Small intestine (tissue), 4 donors: ENCODE data around the gene ELF1. TPM values are rescaled to one million over a fixed set of nuclear protein-coding genes. Genes with fewer than 3 reads are reported as not detected.

Source experiments
- polyA plus RNA-seq, 4 donors: library from polyadenylated mRNA; stranded (reverse) in 3 of 4; unstranded in 1 of 4; fragments of 200-250 nt in 3 of 4; fragments of 120-200 nt in 1 of 4; gene quantifications; one replicate each; pipeline versions ENCODE4 v1.2.1 to v1.2.3, GENCODE V29; 2013
- donor health status: healthy with polysubstance abuse.
- donor health status: Bipolar disorder and iron deficiency.
- donor health status: healthy.

The ELF1 gene
- polyA plus RNA-seq, 4 donors: 34.3 to 91.3 (median 39.4) TPM

Other genes with a start within 250 kb of the ELF1 start
- 10 to 100 TPM; 19.2 to 32.8 (median 22.9) TPM for gene MRPS31, start 248.1 kb downstream of the ELF1 start, polyA plus RNA-seq
- 10 to 100 TPM; 23.2 to 42.0 (median 28.5) TPM for gene SLC25A15, start 229.7 kb downstream of the ELF1 start, polyA plus RNA-seq
- 10 to 100 TPM in 3 of 4 donors, 1 to 10 TPM in 1; 9.1 to 17.9 (median 13.0) TPM for gene WBP4, start 42.2 kb upstream of the ELF1 start, polyA plus RNA-seq
- 1 to 10 TPM in 2 of 4 donors, under 1 TPM in 2; 0.81 to 9.1 (median 2.1) TPM for gene KBTBD6, start 113.5 kb upstream of the ELF1 start, polyA plus RNA-seq
- 10 to 100 TPM in 1 of 4 donors, 1 to 10 TPM in 3; 1.1 to 10.4 (median 3.0) TPM for gene KBTBD7, start 175.3 kb upstream of the ELF1 start, polyA plus RNA-seq
- 10 to 100 TPM in 3 of 4 donors, 1 to 10 TPM in 1; 10.0 to 14.9 (median 12.5) TPM for gene MTRF1, start 244.3 kb upstream of the ELF1 start, polyA plus RNA-seq